Colon (tissue), 2 donors: ENCODE data around the gene CYP19A1.

ENCODE experiments used
- FAIRE-seq: peaks from 2 replicates; lab custom pipeline; 2012; peaks lifted over from hg19 to GRCh38; lab: Jason Lieb, UNC
- donor health status: control.
- donor health status: control.

The CYP19A1 gene

DNA sequence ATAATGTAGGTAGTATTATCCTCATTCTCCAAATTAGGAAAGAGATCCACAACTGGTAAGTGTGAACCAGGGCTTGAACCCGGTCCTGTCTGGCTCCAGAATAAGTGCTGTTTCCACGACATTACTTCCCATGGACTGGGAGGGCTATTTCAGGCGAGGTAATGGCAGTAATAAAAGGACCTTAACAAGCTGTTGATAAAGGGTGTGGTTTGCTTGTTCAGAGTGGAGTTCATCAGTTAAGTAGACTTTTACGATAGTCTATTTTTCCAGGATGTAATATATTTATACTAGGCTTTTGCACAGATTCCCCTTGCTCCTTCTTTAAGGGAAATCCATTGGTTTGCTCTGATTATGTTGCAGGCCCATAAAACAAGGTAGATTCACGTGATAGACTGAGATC, 155.3 kb downstream of the CYP19A1 start:
- no peak for FAIRE-seq

DNA sequence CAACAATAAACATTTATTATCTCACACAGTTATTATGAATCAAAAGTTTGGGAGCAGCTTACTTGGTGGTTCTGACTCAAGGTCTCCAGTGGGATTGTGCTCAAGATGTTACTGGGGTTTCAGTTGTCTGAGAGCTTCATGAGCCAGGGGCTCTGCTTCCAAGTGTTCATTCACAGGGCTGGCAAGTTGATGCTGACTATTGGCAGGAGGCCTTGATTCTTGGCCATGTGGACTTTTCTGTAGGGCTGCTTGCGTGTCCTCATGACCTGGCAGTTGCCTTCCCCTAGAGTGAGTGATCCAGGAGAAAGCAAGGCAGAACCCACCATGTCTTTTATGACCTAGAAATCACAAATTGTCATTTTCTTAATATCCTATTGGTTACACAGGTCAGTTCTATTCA, 156.5 kb downstream of the CYP19A1 start:
- no peak for FAIRE-seq

DNA sequence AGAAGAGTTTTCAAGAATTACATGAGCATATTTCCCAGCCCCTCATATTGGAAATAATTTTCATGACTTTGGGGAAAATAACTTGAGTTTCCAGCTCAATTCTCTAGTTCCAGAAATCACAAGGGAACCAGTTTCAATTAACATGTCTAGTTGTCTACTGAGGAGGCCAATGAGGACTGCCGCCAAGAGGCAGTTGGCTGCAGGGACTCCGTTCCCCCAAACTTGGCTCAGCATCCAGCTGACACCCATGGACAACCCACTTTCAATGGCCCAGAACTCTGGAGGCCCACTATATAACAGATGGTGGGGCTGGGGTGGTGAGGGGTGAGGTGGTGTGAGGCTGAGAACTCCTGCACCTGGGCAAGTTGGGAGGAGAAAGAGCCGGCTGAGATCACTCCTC, 157.2 kb downstream of the CYP19A1 start:
- no peak for FAIRE-seq

DNA sequence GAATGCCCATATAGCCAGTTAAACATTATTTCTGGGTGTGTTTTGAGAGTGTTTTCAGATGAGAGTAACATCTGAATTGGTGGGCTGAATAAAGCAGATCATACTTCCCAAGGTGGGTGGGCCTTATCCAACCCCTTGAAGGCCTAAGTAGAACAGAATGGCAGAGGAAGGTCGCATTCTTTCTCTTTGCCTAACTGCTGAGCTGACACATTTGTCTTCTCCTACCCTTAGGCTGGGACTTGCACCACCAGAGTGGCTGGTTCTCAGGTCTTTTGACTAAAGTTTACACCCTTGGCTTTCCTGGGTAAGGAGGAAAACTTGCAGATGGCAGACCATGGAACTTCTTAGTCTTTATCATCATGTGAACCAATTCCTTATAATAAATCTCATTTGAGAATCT, 157.9 kb downstream of the CYP19A1 start:
- FAIRE-seq, result no peak

DNA sequence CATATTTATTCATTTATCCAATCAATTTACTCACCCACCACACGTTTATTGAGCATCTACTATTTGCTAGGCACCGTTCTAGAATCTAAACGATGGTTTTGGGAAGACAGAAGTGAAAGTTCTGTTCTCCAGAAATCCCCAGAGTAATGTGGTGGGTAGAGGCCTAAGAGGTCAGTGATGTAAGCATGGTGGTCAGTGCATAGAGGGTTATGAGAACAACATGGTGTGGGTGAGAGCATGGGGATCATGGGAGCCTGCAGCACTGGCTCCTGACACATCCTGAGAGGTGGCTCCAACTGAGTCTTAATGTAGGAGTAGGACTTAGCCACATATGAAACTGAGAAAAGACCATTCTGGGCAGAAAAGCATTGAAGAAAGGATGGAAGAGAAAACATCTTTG, 158.4 kb downstream of the CYP19A1 start:
- no peak for FAIRE-seq

DNA sequence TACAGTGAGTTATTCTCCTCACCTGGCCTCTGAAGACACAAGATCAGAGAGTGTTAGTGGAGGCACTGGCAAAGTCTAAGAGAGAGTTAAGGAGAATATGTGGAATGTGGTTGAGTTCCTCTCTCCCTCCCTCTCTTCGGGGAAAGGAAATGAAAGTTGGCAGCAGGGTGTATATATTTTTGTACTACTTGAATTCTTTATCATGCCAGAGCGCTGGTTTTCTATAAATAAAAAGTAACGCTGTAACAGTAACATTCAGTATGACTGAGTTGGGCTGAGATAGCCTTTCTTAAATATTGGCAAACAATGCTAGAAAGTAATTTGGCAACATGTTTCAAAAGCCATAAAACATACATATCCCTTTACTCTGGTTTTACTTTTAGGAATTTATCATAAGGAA, 166.2 kb downstream of the CYP19A1 start:
- no peak for FAIRE-seq

DNA sequence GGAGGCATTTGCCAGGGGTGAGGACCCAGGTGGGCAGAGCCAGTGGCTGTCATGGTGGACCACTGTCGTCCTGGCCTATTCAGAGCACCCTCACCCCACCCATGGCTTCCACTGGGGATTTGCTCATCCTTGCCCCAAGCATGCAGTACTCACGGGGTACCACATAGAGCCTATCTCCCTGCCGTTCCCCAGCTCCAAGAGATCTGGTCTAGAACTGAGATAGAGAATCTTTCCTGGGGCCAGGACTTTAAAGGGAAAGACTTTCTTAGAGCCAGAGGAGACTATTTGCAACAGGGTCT, 166.8 kb downstream of the CYP19A1 start:
- FAIRE-seq, result no peak

DNA sequence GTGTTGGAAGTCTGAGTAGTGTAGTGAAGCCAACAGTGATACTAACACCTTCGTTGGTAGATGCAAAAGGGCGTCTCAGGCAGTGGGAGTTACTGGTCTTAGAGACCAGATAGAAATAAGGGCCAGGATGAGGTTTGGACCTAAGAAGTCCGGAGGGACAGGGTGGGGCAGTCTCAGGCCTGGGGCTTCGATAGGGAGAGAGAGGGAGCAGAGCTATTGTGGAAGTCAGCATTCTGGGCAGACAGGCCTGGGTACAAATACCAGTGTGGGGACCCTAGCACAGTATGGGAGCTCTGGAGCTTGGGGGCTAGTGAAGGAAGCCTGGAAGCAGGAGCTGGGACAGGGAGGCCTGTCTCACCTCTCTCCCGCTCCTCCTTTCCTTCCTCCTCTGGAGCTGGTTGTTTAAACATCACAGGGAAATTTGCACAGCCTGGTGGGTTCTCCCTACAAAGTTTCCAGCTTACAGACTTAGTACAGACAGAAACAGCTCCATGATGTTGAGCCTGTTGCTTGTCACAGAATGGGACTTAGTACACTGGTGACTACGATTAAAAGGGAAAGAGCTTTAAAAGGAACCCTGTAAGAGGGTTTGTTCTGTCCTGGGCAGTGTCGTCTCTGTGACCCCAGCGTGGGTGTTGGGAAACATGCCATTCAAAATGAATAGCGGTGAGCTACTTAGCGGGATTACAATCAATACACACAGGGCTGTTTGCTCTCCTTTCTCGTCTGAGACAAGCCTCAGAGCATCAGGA, 167.3 kb downstream of the CYP19A1 start:
- no peak for FAIRE-seq

DNA sequence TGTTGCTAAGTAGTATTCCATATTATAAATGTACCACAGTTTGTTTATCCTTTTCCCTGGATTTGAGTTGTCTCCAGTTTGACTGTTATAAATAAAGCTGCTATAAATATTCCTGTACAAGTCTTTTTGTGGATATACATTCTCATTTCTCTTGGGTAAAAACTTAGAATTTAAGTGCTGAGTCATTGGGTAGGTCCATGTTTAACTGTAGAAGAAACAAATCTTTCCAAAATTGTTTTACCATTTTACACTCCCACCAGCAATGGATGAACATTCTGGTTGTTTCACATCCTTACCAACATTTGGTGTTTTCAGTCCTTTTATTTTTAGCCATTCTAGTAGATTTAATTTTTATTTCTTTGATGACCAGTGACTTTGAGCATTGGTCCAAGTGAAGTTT, 169.7 kb downstream of the CYP19A1 start:
- FAIRE-seq, result no peak

DNA sequence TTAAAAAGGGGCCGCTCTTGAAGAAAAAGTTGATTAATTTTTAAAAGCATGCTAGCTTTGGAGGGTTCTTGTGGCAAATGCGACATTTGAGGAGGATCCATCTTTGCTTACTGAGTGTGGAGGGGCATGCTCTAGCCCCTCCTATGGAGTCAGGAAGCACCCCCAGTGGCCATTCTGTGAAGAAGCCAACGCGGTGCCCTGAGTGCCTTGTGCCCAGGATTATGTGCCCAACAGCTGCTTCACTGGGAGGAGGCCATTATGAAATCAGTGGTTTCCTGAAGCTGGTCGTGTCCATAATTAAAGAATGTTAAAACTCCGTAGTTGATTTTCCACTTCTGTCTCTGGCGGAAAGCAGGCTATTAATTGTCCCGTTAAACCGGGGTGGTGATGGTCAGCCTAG, 174.6 kb downstream of the CYP19A1 start:
- no peak for FAIRE-seq

DNA sequence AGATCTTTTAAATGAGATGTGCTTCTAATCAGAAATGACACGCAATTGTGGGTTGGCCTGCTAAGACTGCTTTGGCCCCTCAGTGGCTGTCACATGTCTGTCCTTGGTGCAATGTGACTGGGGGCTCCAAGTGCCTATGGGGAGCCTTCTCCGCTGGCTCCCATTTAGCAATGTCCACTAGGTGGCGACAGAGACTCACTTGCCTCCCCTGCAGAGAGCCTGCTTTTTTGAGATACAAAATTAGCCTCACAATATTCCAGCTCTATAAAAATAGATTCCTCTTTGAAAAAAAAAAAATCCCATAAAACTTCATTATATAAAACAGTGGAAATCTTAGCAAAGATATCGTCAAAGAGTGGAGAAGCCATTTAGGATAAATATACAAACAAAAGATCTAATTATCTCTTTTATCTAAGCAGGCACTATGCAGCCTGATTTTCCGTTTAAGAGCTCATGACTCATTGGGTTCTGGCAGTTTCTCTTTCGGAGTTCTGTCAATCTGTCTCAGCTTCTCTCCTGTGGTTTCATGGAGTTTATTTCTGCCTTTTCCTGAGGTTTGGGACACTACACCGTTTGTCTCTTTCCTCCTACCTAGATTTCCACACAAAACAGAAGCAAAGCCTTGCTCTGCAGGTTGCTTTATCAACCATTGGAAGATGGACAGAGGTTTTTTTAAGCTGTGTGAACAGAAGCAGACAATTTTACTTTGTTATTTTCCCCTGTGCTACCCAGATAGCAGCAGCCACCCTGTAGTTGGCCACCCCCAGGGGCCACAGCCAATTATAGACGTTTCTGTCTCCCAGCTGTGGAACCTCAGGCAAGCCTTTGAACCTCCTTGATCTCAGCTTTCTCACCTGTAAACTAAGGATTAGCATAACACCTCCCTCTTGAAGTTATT, 175.3 kb downstream of the CYP19A1 start:
- peak; percentile 36 for FAIRE-seq

DNA sequence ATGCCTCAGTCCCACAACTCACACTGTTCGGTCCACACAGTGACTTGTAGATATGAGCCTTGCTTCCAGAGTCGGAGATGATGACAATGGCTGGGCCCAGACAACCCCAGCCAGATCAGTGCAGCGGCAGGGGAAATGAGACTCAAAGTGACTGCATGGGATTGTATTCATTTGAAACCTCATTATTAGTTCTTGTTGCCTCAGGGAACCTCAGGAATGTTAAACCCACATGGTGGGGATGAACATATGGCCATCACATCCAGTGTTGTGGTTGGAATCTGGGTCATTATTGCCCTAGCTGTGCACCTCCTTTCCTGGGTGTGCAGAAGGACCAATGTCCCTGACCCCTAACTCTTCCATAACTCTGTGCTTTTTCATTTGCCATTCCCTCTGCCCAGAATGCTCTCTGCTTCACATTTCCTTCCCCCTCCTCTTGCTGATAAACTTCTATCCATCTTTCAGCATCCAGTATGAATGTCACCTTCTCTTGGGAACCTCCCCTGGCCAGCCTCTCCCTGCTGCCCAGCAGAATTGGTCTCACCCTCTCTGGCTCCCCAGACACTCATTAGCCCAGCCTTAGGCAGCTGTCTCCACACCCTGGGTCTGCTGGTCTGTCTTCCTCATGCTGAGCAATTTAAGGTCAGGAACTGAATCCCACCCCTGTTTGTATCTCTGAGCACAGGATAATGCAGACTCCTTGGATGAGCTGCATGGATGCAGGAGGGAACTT, 176.7 kb downstream of the CYP19A1 start:
- no peak for FAIRE-seq

DNA sequence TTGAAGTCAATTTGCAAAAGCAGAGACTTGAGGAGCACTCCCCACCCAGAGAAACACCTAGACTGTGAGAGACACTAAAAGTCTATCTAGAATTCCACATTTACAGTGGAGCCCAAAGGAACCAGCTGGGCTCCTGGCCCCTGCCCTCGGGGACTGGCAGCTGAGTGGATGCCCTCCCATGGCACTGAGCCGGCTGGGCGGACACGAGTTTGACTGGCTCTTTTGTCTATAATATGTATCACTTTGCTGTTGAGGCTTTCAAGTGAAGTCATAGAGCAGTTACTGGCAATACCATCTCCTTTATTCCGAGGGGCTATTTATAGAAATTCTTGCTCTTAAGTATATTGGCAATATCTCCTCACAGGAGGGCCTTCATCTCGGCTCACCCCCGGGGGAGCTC, 177.9 kb downstream of the CYP19A1 start:
- no peak for FAIRE-seq
